B cell (primary cell): ENCODE measurements around the gene TAX1BP3.

Experiments
- EZH2 ChIP-seq: IDR thresholded peaks from 2 replicates; pipeline ENCODE4 v1.6.1; 2012; ENCODE audit warnings: borderline replicate concordance, low read depth, mild to moderate bottlenecking, moderate library complexity, low read length; ENCODE audit not compliant: insufficient read depth, poor library complexity, severe bottlenecking
- TF ChIP-seq, protein P1 (sequence below): fragments of 200-600 bp; IDR thresholded peaks from one replicate; pipeline ENCODE4 v1.8.0; 2022; ENCODE audit warnings: antibody characterized with exemption, mild to moderate bottlenecking

DNA sequence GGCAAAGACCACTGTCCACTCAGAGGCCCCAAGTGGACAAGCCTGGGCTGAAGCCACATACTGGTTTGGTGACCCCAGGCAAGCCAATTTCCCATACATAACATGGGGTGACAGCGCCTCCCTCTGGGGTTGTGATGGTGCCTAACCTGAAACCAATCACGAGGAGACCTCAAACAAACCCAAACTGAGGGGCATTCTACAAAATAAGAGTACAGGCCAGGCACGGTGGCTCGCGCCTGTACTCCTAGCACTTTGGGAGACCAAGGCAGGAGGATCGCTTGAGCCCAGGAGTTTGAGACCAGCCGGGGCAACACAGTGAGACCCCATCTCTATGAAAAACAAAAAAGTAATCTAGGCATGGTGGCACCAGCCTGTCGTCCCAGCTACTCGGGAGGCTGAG is 24.0 kb upstream of the TAX1BP3 start:
- TF ChIP-seq, protein P1, sequence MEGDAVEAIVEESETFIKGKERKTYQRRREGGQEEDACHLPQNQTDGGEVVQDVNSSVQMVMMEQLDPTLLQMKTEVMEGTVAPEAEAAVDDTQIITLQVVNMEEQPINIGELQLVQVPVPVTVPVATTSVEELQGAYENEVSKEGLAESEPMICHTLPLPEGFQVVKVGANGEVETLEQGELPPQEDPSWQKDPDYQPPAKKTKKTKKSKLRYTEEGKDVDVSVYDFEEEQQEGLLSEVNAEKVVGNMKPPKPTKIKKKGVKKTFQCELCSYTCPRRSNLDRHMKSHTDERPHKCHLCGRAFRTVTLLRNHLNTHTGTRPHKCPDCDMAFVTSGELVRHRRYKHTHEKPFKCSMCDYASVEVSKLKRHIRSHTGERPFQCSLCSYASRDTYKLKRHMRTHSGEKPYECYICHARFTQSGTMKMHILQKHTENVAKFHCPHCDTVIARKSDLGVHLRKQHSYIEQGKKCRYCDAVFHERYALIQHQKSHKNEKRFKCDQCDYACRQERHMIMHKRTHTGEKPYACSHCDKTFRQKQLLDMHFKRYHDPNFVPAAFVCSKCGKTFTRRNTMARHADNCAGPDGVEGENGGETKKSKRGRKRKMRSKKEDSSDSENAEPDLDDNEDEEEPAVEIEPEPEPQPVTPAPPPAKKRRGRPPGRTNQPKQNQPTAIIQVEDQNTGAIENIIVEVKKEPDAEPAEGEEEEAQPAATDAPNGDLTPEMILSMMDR, result peak; percentile 19
- no peak for TF ChIP-seq EZH2
